Measurements from ENCODE around the gene DHODH. TPM values are rescaled to one million over a fixed set of nuclear protein-coding genes. Genes with fewer than 3 reads are reported as not detected.
A peak's percentile ranks its signal among the peaks of the same experiment; 100 is the strongest.

The DHODH gene
- total RNA-seq (ENCODE audit: low replicate concordance), result 1.8 and 3.3 TPM in 2 replicates

GRCh38 chr16:72008424-72009216 lies at the start of gene DHODH:
Gene DHODH (plus strand): TSS chr16:72008744. CDS start chr16:72008765, 21 bp downstream.
- TF ChIP-seq, protein P1, sequence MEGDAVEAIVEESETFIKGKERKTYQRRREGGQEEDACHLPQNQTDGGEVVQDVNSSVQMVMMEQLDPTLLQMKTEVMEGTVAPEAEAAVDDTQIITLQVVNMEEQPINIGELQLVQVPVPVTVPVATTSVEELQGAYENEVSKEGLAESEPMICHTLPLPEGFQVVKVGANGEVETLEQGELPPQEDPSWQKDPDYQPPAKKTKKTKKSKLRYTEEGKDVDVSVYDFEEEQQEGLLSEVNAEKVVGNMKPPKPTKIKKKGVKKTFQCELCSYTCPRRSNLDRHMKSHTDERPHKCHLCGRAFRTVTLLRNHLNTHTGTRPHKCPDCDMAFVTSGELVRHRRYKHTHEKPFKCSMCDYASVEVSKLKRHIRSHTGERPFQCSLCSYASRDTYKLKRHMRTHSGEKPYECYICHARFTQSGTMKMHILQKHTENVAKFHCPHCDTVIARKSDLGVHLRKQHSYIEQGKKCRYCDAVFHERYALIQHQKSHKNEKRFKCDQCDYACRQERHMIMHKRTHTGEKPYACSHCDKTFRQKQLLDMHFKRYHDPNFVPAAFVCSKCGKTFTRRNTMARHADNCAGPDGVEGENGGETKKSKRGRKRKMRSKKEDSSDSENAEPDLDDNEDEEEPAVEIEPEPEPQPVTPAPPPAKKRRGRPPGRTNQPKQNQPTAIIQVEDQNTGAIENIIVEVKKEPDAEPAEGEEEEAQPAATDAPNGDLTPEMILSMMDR (IDR thresholded peaks at IDR 0.05; ENCODE audit: insufficient read depth, low read length), result no peak
- peak within 1 kb of the TSS; percentile 96 for H3K4me3 ChIP-seq (ENCODE audit: low read depth, low read length)
- DNase-seq (ENCODE audit: low read depth), result peak; percentile 95

- no peak overlapping the region for H3K4me3 ChIP-seq (ENCODE audit: low read depth, low read length)
- TF ChIP-seq, protein P1 (IDR thresholded peaks at IDR 0.05; ENCODE audit: insufficient read depth, low read length), result peak; percentile 73
- DNase-seq (ENCODE audit: low read depth), result peak; percentile 92
Measured at GRCh38 chr16:71961066-71962039, 47.2 kb upstream of the DHODH start.

DNA sequence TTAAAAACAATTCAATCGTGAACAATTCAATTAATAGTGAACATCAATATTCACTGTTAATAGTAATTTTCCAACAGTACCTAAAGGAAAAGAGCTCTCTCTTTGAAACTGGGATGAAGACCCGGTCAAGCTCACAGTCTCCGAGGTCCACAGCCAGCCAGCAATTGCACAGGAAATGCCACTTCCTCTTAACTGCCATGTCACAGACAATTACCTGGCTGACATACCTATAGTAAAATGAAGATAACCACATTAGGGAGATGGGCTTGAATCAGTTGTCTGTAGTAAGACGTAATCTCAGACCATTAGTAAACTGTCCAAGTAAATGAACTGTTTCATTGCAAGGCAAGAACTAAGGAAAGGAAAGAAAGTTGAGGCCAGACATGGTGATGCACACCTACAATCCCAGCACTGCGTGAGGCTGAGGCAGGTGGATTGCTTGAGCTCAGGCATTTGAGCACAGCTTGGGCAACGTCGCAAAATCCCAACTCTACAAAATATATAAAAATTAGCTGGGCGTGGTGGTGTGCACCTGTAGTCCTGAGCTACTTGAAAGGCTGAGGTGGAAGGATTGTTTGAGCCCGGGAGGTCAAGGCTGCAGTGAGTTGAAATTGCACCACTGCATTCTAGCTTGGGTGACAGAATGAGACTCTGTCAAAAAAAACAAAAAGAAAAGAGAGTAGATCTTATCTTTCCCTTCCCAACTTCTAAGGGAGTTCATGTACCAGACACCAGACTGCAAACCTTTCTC lies 45.2 kb upstream of the DHODH start:
- no peak overlapping the region for H3K4me3 ChIP-seq (ENCODE audit: low read depth, low read length)
- TF ChIP-seq, protein P1 (IDR thresholded peaks at IDR 0.05; ENCODE audit: insufficient read depth, low read length), result no peak
- no peak for DNase-seq (ENCODE audit: low read depth)

DNA sequence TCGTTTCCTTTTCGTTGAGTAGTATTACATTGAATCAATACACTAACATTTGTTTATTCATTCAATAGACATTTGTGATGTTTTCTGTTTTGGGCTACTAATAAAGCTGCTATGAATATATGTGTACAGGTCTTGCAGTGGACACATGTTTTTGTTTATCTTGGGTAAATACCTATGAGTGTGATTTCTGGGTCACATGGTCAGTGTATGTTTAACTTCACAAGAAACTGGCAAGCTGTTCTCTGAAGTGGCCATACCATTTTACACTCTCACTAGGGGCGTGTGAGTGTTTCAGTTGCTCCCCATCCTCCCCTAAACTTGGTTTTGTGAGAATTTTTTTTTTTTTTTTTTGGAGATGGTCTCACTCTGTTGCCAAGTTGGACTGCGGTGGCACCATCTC lies 43.3 kb upstream of the DHODH start:
- TF ChIP-seq, protein P1 (IDR thresholded peaks at IDR 0.05; ENCODE audit: insufficient read depth, low read length), result no peak
- DNase-seq (ENCODE audit: low read depth), result no peak
- no peak overlapping the region for H3K4me3 ChIP-seq (ENCODE audit: low read depth, low read length)

DNA sequence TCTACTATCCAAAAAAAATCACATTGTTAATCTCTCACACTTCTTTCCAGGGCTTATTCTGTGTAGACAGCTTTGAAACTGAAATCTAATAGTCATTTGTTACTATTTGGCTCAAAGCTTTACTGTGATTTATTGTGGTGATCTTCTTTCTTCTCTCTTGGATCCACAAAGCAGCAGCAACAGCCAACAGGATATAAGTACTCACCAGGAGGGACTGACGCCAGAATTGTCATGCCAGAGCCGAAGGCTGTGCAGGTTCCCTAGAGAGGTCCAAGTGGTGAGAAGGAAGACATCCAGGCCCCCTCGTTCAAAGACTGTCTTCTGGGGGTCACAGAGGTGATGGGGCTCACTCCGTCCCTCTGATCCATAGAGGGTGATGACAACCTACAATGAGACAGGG lies 41.6 kb upstream of the DHODH start:
- H3K4me3 ChIP-seq (ENCODE audit: low read depth, low read length), result no peak overlapping the region
- TF ChIP-seq, protein P1 (IDR thresholded peaks at IDR 0.05; ENCODE audit: insufficient read depth, low read length), result no peak
- peak; percentile 10 for DNase-seq (ENCODE audit: low read depth)

GRCh38 chr16:71969353-71969752 lies 39.2 kb upstream of the DHODH start:
- H3K4me3 ChIP-seq (ENCODE audit: low read depth, low read length), result no peak overlapping the region
- TF ChIP-seq, protein P1 (IDR thresholded peaks at IDR 0.05; ENCODE audit: insufficient read depth, low read length), result no peak
- DNase-seq (ENCODE audit: low read depth), result no peak

Measured in fibroblast of the aortic adventitia (primary cell).